K562 (cell line): ENCODE data around the gene NENF. TPM values are rescaled to one million over a fixed set of nuclear protein-coding genes. Genes with fewer than 3 reads are reported as not detected.

Experiments used
- CBX1 ChIP-seq: sonication (generic); IDR thresholded peaks from 2 replicates; pipeline ENCODE4 v1.6.1; 2016; ENCODE audit warnings: antibody characterized with exemption, low read depth, mild to moderate bottlenecking
- DACH1 ChIP-seq: fragments of 450-650 bp; IDR thresholded peaks from 2 replicates; pipeline ENCODE4 v1.6.1; 2018; ENCODE audit not compliant: partially characterized antibody
- FOXP1 ChIP-seq: sonication (generic); formaldehyde crosslinking; IDR thresholded peaks from 2 replicates; pipeline ENCODE4 v1.8.0; 2022; ENCODE audit warnings: mild to moderate bottlenecking, missing genetic modification reagents
- MGA ChIP-seq: fragments of 450-650 bp; IDR thresholded peaks from 2 replicates; pipeline ENCODE4 v1.6.1; 2016; ENCODE audit warnings: mild to moderate bottlenecking, moderate library complexity
- NRF1 ChIP-seq, 2 experiments: fragments of 450-650 bp; IDR thresholded peaks in 1 of 2; conservative IDR thresholded peaks in 1 of 2; 2 replicates each; pipeline ENCODE4 v1.6.1; 2014; ENCODE audit warnings: mild to moderate bottlenecking in 2 of 2
- SMAD3 ChIP-seq: fragments of 450-650 bp; formaldehyde crosslinking; conservative IDR thresholded peaks from 2 replicates; pipeline ENCODE4 v1.4.0; 2020; ENCODE audit warnings: mild to moderate bottlenecking
- TEAD1 ChIP-seq, 2 experiments: fragments of 450-650 bp in 1 of 2; sonication (generic) in 1 of 2; formaldehyde crosslinking; IDR thresholded peaks; 2 replicates each; pipeline versions ENCODE4 v1.4.0 to v1.8.0; 2020 to 2022; ENCODE audit warnings: mild to moderate bottlenecking in 2 of 2, missing genetic modification reagents in 1 of 2
- ZNF184 ChIP-seq: sonication (generic); formaldehyde crosslinking; IDR thresholded peaks from 2 replicates; pipeline ENCODE4 v1.5.0; 2020; ENCODE audit warnings: missing genetic modification reagents
- ZNF212 ChIP-seq: fragments of 450-650 bp; formaldehyde crosslinking; IDR thresholded peaks from 2 replicates; pipeline ENCODE4 v1.4.0; 2020; ENCODE audit warnings: mild to moderate bottlenecking
- ZNF75A ChIP-seq: fragments of 450-650 bp; formaldehyde crosslinking; IDR thresholded peaks from 2 replicates; pipeline ENCODE4 v1.4.0; 2020; ENCODE audit warnings: mild to moderate bottlenecking
- polyA plus RNA-seq, 8 experiments: library from polyadenylated mRNA; depleted of rRNA in 4 of 8; stranded (reverse) in 5 of 8; unstranded in 3 of 8; fragments of >200 nt; fragmentation: Nextera tagmentation in 2 of 8; fragmentation: Illumina TruSeq in 1 of 8; extraction: Ambion mirVana in 2 of 8; extraction: Trizol in 1 of 8; gene quantifications; 2 replicates each; pipeline versions ENCODE4 v1.2.1 to v1.2.3, GENCODE V29; 2011 to 2014; ENCODE audit warnings: inconsistent platforms in 1 of 8, missing spikeins in 1 of 8
- total RNA-seq, 7 experiments: library from RNA; depleted of rRNA in 6 of 7; stranded (reverse); fragments of >200 nt in 6 of 7; fragmentation: Illumina TruSeq in 2 of 7; extraction: Trizol in 2 of 7; gene quantifications; 2 replicates each; pipeline versions ENCODE4 v1.2.1 to v1.2.3, GENCODE V29; 2011 to 2021; ENCODE audit warnings: low replicate concordance in 1 of 7
- TF ChIP-seq, protein P1 (sequence below): fragments of 450-650 bp; conservative IDR thresholded peaks from 2 replicates; pipeline ENCODE4 v1.6.1; 2016; ENCODE audit warnings: missing genetic modification characterization, low read depth, mild to moderate bottlenecking, missing compliant biosample characterization, moderate library complexity
- TF ChIP-seq, protein P2 (sequence below): sonication (generic); formaldehyde crosslinking; IDR thresholded peaks from 2 replicates; pipeline ENCODE4 v1.8.0; 2022; ENCODE audit warnings: mild to moderate bottlenecking, missing genetic modification reagents, borderline replicate concordance

Gene NENF
- total and polyA plus RNA-seq, 9 of the 15 experiments (the other 6 are each of a cell fraction or from before 2014, with no cell fraction given), result 6.1 to 100 (median 72.8) TPM

DNA sequence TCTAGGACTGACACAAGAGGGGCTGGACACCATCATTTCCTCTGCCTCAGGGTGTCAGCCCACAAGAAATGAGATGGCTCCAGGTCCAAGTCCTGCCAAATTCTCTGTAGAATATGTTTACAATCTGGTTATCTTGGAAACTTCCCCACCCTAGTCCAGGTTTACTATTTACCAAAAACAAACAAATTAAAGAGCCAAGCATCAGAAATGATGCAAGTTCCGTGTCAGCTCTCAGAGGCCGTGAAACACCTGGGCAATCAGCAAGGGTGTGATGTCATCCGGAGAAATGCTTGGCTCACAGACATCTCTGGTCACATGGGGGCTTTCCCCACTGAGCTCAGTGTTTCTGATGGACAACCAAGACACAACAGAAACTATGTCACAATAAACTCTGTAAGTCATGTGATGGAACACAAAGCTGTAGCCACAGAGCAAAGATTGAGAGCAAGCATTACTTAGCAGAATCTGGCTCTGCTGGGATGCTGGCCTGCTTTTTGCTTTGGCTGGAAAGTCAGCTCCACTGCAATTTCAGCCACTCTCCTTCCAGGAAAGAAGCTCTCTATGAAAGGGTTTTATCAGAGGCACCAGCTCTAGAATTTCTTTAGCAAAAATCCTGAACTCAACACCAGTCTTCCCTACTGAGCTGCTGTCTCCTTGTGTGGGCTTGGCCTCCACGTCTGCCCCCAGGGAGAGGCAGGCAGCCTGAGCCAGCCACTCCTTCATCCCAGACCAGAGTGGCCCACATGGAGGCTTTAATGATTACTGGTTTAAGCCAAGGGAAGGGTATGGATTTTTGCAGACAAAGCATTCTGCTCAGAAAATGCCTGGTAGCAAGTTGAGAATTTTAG is 55.9 kb downstream of the NENF start (continued):
- TF ChIP-seq MGA (peak; percentile 33; the same call in 1 of the 2 replicates), SMAD3 (0 out of 2 replicates have a peak, but pooled peaks have one; percentile 53), TEAD1 (CRISPR knock-in tag; IDR thresholded peaks at IDR 0.05) (peak in 1 of 2 experiments; percentile 34; a peak in 1 of 4 replicates), FOXP1 (no peak), NRF1 (conservative IDR thresholded peaks at IDR 0.05 in 1 of 2, IDR thresholded peaks at IDR 0.05 in 1 of 2) (peak; percentile 14 to 35; a peak in 1 of 4 replicates), ZNF212 (CRISPR knock-in tag) (no peak), DACH1 (no peak), ZNF75A (CRISPR knock-in tag) (no peak), ZNF184 (CRISPR knock-in tag) (no peak), CBX1 (no peak)
- TF ChIP-seq, protein P1, sequence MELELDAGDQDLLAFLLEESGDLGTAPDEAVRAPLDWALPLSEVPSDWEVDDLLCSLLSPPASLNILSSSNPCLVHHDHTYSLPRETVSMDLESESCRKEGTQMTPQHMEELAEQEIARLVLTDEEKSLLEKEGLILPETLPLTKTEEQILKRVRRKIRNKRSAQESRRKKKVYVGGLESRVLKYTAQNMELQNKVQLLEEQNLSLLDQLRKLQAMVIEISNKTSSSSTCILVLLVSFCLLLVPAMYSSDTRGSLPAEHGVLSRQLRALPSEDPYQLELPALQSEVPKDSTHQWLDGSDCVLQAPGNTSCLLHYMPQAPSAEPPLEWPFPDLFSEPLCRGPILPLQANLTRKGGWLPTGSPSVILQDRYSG (tag), result no peak
- TF ChIP-seq, protein P2, sequence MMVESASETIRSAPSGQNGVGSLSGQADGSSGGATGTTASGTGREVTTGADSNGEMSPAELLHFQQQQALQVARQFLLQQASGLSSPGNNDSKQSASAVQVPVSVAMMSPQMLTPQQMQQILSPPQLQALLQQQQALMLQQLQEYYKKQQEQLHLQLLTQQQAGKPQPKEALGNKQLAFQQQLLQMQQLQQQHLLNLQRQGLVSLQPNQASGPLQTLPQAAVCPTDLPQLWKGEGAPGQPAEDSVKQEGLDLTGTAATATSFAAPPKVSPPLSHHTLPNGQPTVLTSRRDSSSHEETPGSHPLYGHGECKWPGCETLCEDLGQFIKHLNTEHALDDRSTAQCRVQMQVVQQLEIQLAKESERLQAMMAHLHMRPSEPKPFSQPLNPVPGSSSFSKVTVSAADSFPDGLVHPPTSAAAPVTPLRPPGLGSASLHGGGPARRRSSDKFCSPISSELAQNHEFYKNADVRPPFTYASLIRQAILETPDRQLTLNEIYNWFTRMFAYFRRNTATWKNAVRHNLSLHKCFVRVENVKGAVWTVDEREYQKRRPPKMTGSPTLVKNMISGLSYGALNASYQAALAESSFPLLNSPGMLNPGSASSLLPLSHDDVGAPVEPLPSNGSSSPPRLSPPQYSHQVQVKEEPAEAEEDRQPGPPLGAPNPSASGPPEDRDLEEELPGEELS (CRISPR knock-in tag), result no peak
